Breast epithelium (tissue), 4 donors: ENCODE results near the gene GRIP1. TPM values are rescaled to one million over a fixed set of nuclear protein-coding genes. Genes with fewer than 3 reads are reported as not detected.

Experiments
- DNase-seq, 2 donors: peaks; one replicate each; pipeline ENCODE4 v3.0.0-alpha.2; 2019; ENCODE audit warnings: low spot score in 2 of 2
- H3K27ac ChIP-seq, 2 donors: fragments of 200-600 bp; sonication (generic) in 1 of 2; one replicate each; pipeline ENCODE4 v1.5.1; 2016 to 2019; ENCODE audit warnings: mild to moderate bottlenecking in 1 of 2
- H3K27me3 ChIP-seq, 2 donors: fragments of 200-600 bp; sonication (generic) in 1 of 2; one replicate each; pipeline versions ENCODE4 v1.5.1 to v1.6.0; 2017 to 2019; ENCODE audit warnings: control low read depth in 1 of 2, mild to moderate bottlenecking in 1 of 2
- H3K36me3 ChIP-seq: fragments of 200-600 bp; one replicate; pipeline ENCODE4 v1.5.1; 2019
- H3K4me1 ChIP-seq, 2 donors: fragments of 200-600 bp; sonication (generic); one replicate each; pipeline ENCODE4 v1.5.1; 2016 to 2019; ENCODE audit warnings: control low read depth in 1 of 2
- H3K4me3 ChIP-seq, 3 donors: fragments of 200-600 bp; sonication (generic); 1 replicate in 2 of 3; 2 replicates in 1 of 3; pipeline ENCODE4 v1.5.1; 2016 to 2019; ENCODE audit warnings: mild to moderate bottlenecking in 3 of 3, moderate library complexity in 2 of 3
- H3K9me3 ChIP-seq, 2 donors: fragments of 200-600 bp; sonication (generic) in 1 of 2; one replicate each; pipeline ENCODE4 v1.5.1; 2016 to 2019; ENCODE audit warnings: control low read depth in 1 of 2
- CTCF ChIP-seq, 3 donors: fragments of 450-650 bp; IDR thresholded peaks; one replicate each; pipeline ENCODE4 v1.5.1; 2016 to 2017; ENCODE audit warnings: antibody characterized with exemption in 3 of 3, mild to moderate bottlenecking in 3 of 3, moderate library complexity in 3 of 3
- POLR2A ChIP-seq: fragments of 450-650 bp; IDR thresholded peaks from one replicate; pipeline ENCODE4 v1.6.1; 2016; ENCODE audit warnings: antibody characterized with exemption, mild to moderate bottlenecking, moderate library complexity
- POLR2AphosphoS5 ChIP-seq, 3 donors: sonication (generic); formaldehyde crosslinking; IDR thresholded peaks; one replicate each; pipeline ENCODE4 v1.6.1; 2017; ENCODE audit warnings: antibody characterized with exemption in 3 of 3
- intact Hi-C: fragments of 100-400 bp; cut with DNase I; formaldehyde crosslinking; loops from one replicate; pipeline ENCODE4 v1.15.1; 2023; ENCODE audit warnings: low total_unique reads
- total RNA-seq, 3 donors: library from RNA; depleted of rRNA; stranded (reverse); fragments of >200 nt; gene quantifications; one replicate each; pipeline ENCODE4 v1.1.0, GENCODE V29; 2016

GRIP1 gene
- total RNA-seq, 3 donors from 2014 or later, result 0.48 to 6.3 (median 2.9) TPM

- TF ChIP-seq POLR2AphosphoS5 (IDR thresholded peaks at IDR 0.05) (no peak), CTCF (IDR thresholded peaks at IDR 0.05) (no peak), POLR2A (no peak)
- Histone ChIP-seq H3K4me1 (no peaks in the 10 kb centered on the region), H3K27me3 (no peaks in the 10 kb centered on the region), H3K4me3 (no peak overlapping the region), H3K9me3 (no peaks in the 10 kb centered on the region), H3K36me3 (no peaks in the 10 kb centered on the region), H3K27ac (no peak overlapping the region)
- no peak for DNase-seq
- intact Hi-C loops, result no loop called here
Observed at GRCh38 chr12:66699738-66700482, 21.0 kb upstream of the GRIP1 start.

GRCh38 chr12:66698558-66698957 is 19.7 kb upstream of the GRIP1 start:
- Histone ChIP-seq H3K27me3 (no peaks in the 10 kb centered on the region), H3K4me1 (no peaks in the 10 kb centered on the region), H3K27ac (no peak overlapping the region), H3K9me3 (no peaks in the 10 kb centered on the region), H3K36me3 (no peaks in the 10 kb centered on the region), H3K4me3 (no peak overlapping the region)
- no peak for DNase-seq
- TF ChIP-seq POLR2A (no peak), CTCF (IDR thresholded peaks at IDR 0.05) (no peak), POLR2AphosphoS5 (IDR thresholded peaks at IDR 0.05) (no peak)
- intact Hi-C loops, result no loop called here

- H3K27me3 ChIP-seq, result no peaks in the 10 kb centered on the region
- H3K4me3 ChIP-seq, result no peak overlapping the region
- H3K4me1 ChIP-seq, result no peaks in the 10 kb centered on the region
- no peaks in the 10 kb centered on the region for H3K9me3 ChIP-seq
- no peak for DNase-seq
- no peaks in the 10 kb centered on the region for H3K36me3 ChIP-seq
- no peak overlapping the region for H3K27ac ChIP-seq
- intact Hi-C loops, result no loop called here
- no peak for TF ChIP-seq CTCF (IDR thresholded peaks at IDR 0.05)
- no peak for TF ChIP-seq POLR2AphosphoS5 (IDR thresholded peaks at IDR 0.05)
- no peak for TF ChIP-seq POLR2A
Observed at GRCh38 chr12:66697404-66697803, 18.5 kb upstream of the GRIP1 start.

GRCh38 chr12:66694666-66695613 is 16.1 kb upstream of the GRIP1 start:
- H3K27ac ChIP-seq, result no peak overlapping the region
- H3K4me3 ChIP-seq, result no peak overlapping the region
- no peak for DNase-seq
- no peaks in the 10 kb centered on the region for H3K36me3 ChIP-seq
- H3K4me1 ChIP-seq, result no peaks in the 10 kb centered on the region
- intact Hi-C loops, result loop anchor here (1.0 to 5.0 kb wide), 2 partner anchors 39 to 548 kb away; no protein-coding TSS in a partner anchor
- H3K9me3 ChIP-seq, result no peaks in the 10 kb centered on the region
- H3K27me3 ChIP-seq, result no peaks in the 10 kb centered on the region
- no peak for TF ChIP-seq POLR2AphosphoS5 (IDR thresholded peaks at IDR 0.05)
- no peak for TF ChIP-seq POLR2A
- TF ChIP-seq CTCF (IDR thresholded peaks at IDR 0.05), result no peak
